Hair follicular keratinocyte (primary cell): Measurements from ENCODE around the gene VPS52. TPM values are rescaled to one million over a fixed set of nuclear protein-coding genes. Genes with fewer than 3 reads are reported as not detected.

Experiments used
- total RNA-seq: library from RNA; depleted of rRNA; stranded (reverse); fragments of >200 nt; gene quantifications from 2 replicates; pipeline ENCODE4 v1.2.3, GENCODE V29; 2015

Gene VPS52
- 26.3 and 40.4 TPM in 2 replicates for total RNA-seq

DNA sequence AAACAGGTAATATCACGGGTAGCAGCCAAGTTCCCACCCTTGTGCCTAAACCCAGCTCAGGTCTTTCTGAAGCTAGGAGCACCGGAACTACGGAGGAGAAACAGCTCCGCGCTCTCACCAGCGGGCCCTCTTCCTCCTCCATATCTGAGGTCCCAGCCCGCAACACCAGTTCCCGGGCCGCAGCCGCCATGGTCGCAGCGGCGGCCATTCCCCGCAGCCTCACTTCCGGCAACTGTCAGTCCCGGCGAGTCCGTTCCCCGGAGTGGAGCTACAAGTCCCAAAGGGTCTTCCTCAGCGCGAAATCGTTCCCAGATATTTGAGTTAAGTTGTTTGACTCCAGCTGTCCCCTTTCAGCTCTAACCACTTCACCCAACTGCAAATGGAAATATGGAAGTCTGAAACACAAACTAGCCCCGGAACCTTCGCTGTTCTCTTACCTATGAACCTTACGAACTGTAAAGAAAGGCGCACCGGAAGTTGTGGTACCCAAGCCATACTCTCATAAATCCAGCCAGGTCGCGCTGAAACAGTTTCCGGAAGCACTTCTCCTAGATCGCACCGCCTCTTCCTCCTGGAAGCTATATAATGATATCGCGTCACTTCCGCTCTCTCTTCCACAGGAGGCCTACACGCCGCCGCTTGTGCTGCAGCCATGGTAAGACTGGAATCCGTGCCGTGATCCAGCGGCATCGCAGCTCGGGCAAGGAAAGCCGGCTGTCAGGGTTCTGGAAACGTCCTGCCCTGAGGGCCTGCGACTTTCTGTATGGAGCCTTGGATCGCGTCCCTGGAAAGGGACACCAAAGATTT lies at the start of gene VPS52, which contains the start of gene RPS18:
VPS52 (minus strand) TSS at position 409 of the 807 bp plus-strand sequence; CDS start at position 208, 201 bp downstream.
RPS18 (plus strand) TSS at position 608 of the 807 bp plus-strand sequence; CDS start at position 653, 45 bp downstream.

GRCh38 chr6:33317669-33318425 lies 46.2 kb upstream of the VPS52 start, which contains the start of gene ZBTB22:
Gene ZBTB22 (minus strand): TSS chr6:33317744. CDS start chr6:33316916, 828 bp downstream.

DNA sequence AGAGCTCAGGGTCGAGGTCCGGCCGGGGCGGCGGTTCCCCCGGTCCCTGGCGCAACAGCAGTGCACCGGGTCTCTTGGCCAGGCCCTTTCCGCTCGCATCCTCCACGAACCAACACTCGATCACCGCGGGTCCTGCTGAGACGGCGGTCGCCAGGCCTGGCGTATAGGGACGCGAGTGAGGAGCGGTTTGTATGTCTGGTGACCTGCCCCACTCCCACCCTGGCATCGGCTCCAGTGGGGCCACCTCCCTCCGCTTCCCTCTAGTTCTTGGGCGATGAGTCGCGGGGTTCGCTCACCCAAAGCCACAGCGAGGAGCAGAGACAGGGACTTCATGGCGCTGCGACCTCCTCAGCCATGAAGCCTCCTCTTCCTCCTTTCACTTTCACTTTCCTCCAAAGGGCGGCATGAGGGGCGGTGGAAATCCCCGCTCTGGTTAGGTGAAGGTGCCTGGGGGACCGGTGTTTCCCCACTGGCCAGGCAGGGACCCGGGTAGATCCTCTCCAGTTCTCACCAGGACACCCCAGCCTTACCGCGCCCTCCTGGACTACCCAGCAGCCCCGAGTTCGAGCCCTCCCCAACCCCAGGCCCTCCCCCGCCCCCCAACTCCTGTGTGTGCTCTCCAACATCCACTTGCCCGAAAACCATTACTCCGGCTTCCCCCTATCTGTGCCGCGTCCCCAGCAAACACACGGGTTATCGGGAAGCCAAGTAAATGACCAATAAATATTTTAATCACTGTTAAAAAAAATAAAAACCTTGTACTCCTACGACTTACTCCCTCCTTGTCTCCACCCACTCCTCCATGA lies 42.2 kb upstream of the VPS52 start, which contains the start of gene TAPBP:
TAPBP (minus strand) TSS at position 370 of the 806 bp plus-strand sequence; CDS start at position 333, 37 bp downstream.

DNA sequence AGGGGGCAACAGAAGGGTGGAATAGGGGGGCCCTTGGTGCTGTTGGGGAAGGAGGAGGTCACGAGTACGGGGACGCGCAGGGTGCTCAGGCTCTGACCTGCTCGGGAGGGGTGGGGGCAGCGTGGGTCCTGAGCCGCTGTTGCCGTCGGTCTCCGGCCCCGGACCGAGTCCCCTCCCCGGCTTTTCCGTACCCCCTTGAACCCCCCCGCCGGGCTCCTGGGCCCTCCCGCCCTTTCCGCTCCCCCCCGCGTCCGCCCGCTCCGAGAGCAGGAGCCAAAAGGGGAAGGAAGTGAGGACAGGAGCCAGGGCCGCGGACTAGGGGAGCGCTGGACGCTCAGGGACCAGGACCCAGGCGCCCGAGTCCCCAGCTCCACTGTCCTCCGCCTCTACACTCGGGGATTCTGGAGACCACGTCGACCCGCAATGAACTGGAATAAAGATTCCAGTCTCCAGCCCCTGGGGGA lies 27.1 kb upstream of the VPS52 start, which contains the start of gene RGL2:
RGL2 (minus strand) TSS at position 170 of the 464 bp plus-strand sequence. CDS start 332 bp downstream, outside the sequence.

GRCh38 chr6:33288921-33289783 lies 17.5 kb upstream of the VPS52 start, which contains the start of the genes PFDN6 and WDR46:
Gene PFDN6 (plus strand): TSS chr6:33289601. CDS start chr6:33289857, 256 bp downstream.
Gene WDR46 (minus strand): TSS chr6:33289239. CDS start chr6:33289170, 69 bp downstream.

DNA sequence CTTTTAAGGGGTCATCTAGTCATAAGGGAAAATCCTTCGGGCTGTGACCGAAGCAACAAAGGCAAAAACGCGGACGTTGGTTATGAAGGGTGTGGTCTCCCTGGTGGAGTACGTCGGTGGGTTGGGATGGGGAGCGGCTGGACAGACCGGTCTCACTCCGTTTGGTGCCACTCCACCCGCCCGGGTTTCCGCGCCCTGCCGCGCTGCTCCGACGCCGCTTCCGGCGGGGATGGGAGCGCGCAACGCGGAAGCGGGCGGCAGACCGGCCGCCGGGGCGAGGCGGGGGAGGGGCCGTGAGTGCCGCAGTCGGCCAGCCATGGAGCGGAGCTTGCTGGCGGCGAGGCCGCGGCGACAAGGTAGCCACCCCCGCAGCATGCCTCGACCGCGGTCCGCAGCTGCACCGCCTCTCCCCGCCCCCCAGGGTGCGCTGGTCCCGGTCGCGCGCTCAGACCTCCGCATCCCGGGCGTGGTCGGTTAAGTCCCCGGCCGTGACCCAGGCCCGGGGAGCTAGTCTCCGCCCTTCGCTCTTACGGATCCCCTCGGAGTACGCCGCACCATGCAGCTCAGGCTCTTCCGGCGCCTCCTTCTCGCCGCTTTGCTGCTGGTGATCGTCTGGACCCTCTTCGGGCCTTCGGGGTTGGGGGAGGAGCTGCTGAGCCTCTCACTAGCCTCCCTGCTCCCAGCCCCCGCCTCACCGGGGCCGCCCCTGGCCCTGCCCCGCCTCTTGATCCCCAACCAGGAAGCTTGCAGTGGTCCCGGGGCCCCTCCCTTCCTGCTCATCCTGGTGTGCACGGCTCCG lies 5.4 kb upstream of the VPS52 start, which contains the start of gene B3GALT4:
B3GALT4 (plus strand) TSS at position 260 of the 799 bp plus-strand sequence; CDS start at position 557, 297 bp downstream.

DNA sequence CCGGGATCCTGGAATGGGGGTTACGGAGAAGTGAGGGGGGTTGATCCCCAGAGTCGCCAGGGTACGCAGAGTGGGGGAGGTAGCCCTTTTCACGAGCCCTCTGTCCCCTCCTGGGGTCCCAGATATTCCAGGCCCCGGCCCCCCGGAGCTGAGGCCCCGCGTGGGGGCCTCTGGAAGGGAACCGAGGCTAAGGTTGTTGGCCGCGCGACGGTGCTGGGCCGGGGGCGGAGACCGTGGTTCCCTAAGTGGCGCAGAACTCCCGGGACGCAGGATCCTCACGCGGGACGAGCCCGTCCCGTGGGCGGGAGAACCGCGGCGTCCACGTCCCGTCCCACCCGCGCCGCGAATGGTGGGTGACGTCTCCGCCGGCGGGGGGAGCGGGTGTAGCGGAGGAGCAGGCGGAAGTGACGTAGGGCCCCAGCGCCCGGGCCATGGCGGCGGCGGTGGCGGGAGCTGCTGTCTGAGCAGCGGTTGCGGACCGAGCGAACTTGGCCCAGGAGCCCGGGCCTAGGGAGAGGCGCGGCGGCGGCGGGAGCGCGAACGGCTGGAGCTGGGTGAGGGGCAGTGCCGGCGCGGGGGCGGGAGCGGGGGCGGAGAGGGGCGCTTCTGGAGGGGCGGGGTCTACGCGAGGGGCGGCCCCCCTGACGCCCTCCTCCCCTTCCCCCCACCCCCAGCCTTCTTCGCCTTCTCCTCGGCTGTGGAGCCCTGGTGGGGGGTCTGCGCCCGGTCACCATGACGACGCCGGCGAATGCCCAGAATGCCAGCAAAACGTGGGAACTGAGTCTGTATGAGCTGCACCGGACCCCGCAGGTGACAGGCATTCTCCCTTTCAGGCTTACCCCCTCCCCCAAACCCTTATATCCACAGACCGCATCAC lies 63.3 kb downstream of the VPS52 start, which contains the start of gene RING1:
RING1 (plus strand) TSS at position 410 of the 877 bp plus-strand sequence; CDS start at position 733, 323 bp downstream.

DNA sequence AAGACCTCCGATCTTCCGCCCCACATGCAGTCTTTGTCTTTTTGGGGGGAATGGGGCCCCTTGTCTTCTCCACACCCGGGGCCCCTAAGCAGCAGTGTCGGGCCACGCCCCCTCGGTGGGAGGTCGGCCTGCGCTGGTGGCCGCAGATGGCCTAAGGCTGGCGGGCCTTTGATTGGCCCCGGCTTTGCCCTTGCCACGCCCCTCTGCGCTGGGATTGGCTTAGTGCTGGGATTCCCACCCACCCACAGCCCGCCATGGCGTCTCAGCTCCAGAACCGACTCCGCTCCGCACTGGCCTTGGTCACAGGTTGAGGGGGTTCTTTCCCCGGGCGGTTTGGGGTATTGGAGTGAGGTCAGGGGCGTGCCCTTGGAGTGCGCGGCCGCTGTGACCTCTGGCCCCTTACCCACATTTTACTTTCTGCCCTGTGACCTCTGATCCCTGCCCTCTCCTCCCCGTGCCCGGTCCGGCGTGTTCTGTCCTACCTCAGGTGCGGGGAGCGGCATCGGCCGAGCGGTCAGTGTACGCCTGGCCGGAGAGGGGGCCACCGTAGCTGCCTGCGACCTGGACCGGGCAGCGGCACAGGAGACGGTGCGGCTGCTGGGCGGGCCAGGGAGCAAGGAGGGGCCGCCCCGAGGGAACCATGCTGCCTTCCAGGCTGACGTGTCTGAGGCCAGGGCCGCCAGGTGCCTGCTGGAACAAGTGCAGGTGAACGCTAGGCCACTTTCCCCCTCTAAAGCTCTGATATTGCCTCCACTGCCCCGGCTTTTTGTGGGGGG lies 67.1 kb downstream of the VPS52 start, which contains the start of gene HSD17B8:
HSD17B8 (plus strand) TSS at position 241 of the 776 bp plus-strand sequence; CDS start at position 255, 14 bp downstream.

Other genes starting within 250 kb of the VPS52 start
- 0.23 and 0.34 TPM in 2 replicates for gene HLA-DPA1, start 198.2 kb downstream of the VPS52 start, total RNA-seq
- 0.70 and 2.8 TPM in 2 replicates for gene HLA-DPB1, start 195.9 kb downstream of the VPS52 start, total RNA-seq
- 0.08 TPM in 1 of 2 replicates, not detected in the other for gene COL11A2, start 79.4 kb downstream of the VPS52 start, total RNA-seq
- gene RXRB, start 71.2 kb downstream of the VPS52 start, total RNA-seq, result 13.4 and 15.6 TPM in 2 replicates
- 77.1 and 112 TPM in 2 replicates for gene SLC39A7, start 71.0 kb downstream of the VPS52 start, total RNA-seq
- gene HSD17B8, start 67.2 kb downstream of the VPS52 start, total RNA-seq, result 27.4 and 46.2 TPM in 2 replicates
- gene RING1, start 63.4 kb downstream of the VPS52 start, total RNA-seq, result 13.2 and 16.2 TPM in 2 replicates
- gene RPS18, start 199 bp upstream of the VPS52 start, total RNA-seq, result 4,695 and 5,841 TPM in 2 replicates
- gene B3GALT4, start 5.2 kb upstream of the VPS52 start, total RNA-seq, result 2.2 and 4.5 TPM in 2 replicates
- gene WDR46, start 17.4 kb upstream of the VPS52 start, total RNA-seq, result 38.0 and 78.1 TPM in 2 replicates
- 51.1 and 83.6 TPM in 2 replicates for gene PFDN6, start 17.7 kb upstream of the VPS52 start, total RNA-seq
- gene RGL2, start 27.1 kb upstream of the VPS52 start, total RNA-seq, result 28.7 and 49.2 TPM in 2 replicates
- gene TAPBP, start 42.2 kb upstream of the VPS52 start, total RNA-seq, result 69.7 and 136 TPM in 2 replicates
- 10.5 and 21.6 TPM in 2 replicates for gene ZBTB22, start 45.9 kb upstream of the VPS52 start, total RNA-seq
- 53.9 and 55.3 TPM in 2 replicates for gene DAXX, start 51.1 kb upstream of the VPS52 start, total RNA-seq
- gene KIFC1, start 119.9 kb upstream of the VPS52 start, total RNA-seq, result 14.0 and 50.8 TPM in 2 replicates
- 20.3 and 27.3 TPM in 2 replicates for gene PHF1, start 139.1 kb upstream of the VPS52 start, total RNA-seq
- gene CUTA, start 146.2 kb upstream of the VPS52 start, total RNA-seq, result 201 and 221 TPM in 2 replicates
- 0.72 and 2.8 TPM in 2 replicates for gene SYNGAP1, start 148.2 kb upstream of the VPS52 start, total RNA-seq
- gene ZBTB9, start 182.7 kb upstream of the VPS52 start, total RNA-seq, result 4.4 and 6.5 TPM in 2 replicates